Caco-2 (cell line): ENCODE data around the gene RIMS4. TPM values are rescaled to one million over a fixed set of nuclear protein-coding genes. Genes with fewer than 3 reads are reported as not detected.

Source experiments
- BruUV-seq: library from RNA; stranded (reverse); fragments of 400-500 nt; replicated peaks from 2 replicates; lab custom pipeline; 2021; lab: Mats Ljungman, UMichigan
- CTCF ChIA-PET: fragments of 300-600 bp; sonication (Branson Sonifier 250); formaldehyde crosslinking; loops from one replicate; lab custom pipeline; 2022; ENCODE audit warnings: antibody characterized with exemption; lab: Charles Lee
- POLR2A ChIA-PET: fragments of 300-600 bp; sonication (Branson Sonifier 250); formaldehyde crosslinking; loops from one replicate; lab custom pipeline; 2022; ENCODE audit warnings: antibody characterized with exemption; lab: Charles Lee
- DNase-seq, 2 experiments: peaks; one replicate each; pipeline versions ENCODE4 v3.0.0 to v3.0.0-alpha.2; 2020 to 2022
- H3K27me3 ChIP-seq: replicated peaks from 2 replicates; pipeline ENCODE4 v1.6.0; 2011; ENCODE audit warnings: low read length; ENCODE audit not compliant: control insufficient read depth, insufficient read depth
- H3K36me3 ChIP-seq: 2 replicates; pipeline ENCODE4 v1.5.1; 2011; ENCODE audit warnings: low read length; ENCODE audit not compliant: control insufficient read depth, insufficient read depth
- H3K4me1 ChIP-seq: fragments of 250-450 bp; sonication (Bioruptor Pico); 2 replicates; pipeline ENCODE4 v1.5.1; 2020; ENCODE audit warnings: mild to moderate bottlenecking
- H3K4me3 ChIP-seq: 2 replicates; pipeline ENCODE4 v1.5.1; 2011; ENCODE audit warnings: low read depth, mild to moderate bottlenecking, control low read depth, low read length
- H3K9me3 ChIP-seq: fragments of 250-450 bp; sonication (Bioruptor Pico); 2 replicates; pipeline ENCODE4 v1.5.1; 2020; ENCODE audit warnings: mild to moderate bottlenecking, moderate library complexity
- H3K27ac Mint-ChIP-seq: one replicate; pipeline ENCODE4 v1.8.0; 2022; ENCODE audit warnings: mixed read lengths; ENCODE audit not compliant: unreplicated experiment
- H3K27me3 Mint-ChIP-seq: one replicate; pipeline ENCODE4 v1.8.0; 2022; ENCODE audit warnings: mixed read lengths; ENCODE audit not compliant: insufficient read depth, unreplicated experiment
- H3K36me3 Mint-ChIP-seq: one replicate; pipeline ENCODE4 v1.8.0; 2022; ENCODE audit warnings: mild to moderate bottlenecking, mixed read lengths; ENCODE audit not compliant: insufficient read depth, unreplicated experiment
- H3K4me1 Mint-ChIP-seq: one replicate; pipeline ENCODE4 v1.8.0; 2022; ENCODE audit warnings: low read depth, mixed read lengths; ENCODE audit not compliant: unreplicated experiment
- H3K4me3 Mint-ChIP-seq: one replicate; pipeline ENCODE4 v1.8.0; 2022; ENCODE audit warnings: mild to moderate bottlenecking, moderate library complexity, mixed read lengths; ENCODE audit not compliant: unreplicated experiment
- H3K9me3 Mint-ChIP-seq: one replicate; pipeline ENCODE4 v1.8.0; 2022; ENCODE audit warnings: mixed read lengths; ENCODE audit not compliant: unreplicated experiment
- CTCF ChIP-seq, 2 experiments: fragments of 200-600 bp in 1 of 2; IDR thresholded peaks; 1 replicate in 1 of 2; 2 replicates in 1 of 2; pipeline versions ENCODE4 v1.5.1 to v1.8.0; 2011 to 2022; ENCODE audit warnings: antibody characterized with exemption in 1 of 2, control low read depth in 1 of 2, inconsistent platforms in 1 of 2, low read depth in 1 of 2, low read length in 1 of 2, mild to moderate bottlenecking in 1 of 2, moderate library complexity in 1 of 2; ENCODE audit not compliant: insufficient read depth in 1 of 2, severe bottlenecking in 1 of 2, unreplicated experiment in 1 of 2
- intact Hi-C: fragments of 100-400 bp; cut with micrococcal nuclease; formaldehyde crosslinking; loops from one replicate; pipeline ENCODE4 v1.10.0; 2022; ENCODE audit not compliant: unreplicated experiment
- total RNA-seq: library from RNA; stranded (reverse); gene quantifications from 2 replicates; pipeline ENCODE4 v1.2.3, GENCODE V29; 2022

RIMS4 gene
- total RNA-seq, 1 experiment from 2014 or later, result 9.0 TPM

DNA sequence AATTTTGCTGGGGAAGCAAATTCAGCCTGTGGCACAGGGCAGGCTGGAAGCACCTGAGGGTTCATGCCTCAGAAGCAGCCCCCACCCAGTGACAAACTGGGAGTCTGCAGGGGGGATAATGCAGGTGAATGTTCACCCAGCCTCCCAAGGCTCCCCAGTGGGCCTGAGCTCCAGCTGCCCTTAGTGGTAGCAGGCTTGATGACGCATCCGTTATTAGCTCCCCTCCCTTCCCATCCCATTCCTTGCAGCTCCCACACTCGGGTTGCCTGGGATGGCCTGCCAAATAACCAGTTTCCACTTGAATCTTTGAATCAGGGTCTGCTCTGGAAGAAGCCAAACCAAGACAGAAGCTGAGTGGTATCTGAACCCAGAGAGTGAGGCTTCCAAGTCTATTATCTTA, 48.9 kb downstream of the RIMS4 start:
- Histone ChIP-seq H3K4me3 (no peak overlapping the region), H3K27me3 (no peaks in the 10 kb centered on the region; the same call in 1 of the 2 replicates), H3K36me3 (no peaks in the 10 kb centered on the region), H3K4me1 (no peaks in the 10 kb centered on the region), H3K9me3 (no peaks in the 10 kb centered on the region)
- Mint-ChIP-seq H3K27ac (no peak overlapping the region), H3K9me3 (no peaks in the 10 kb centered on the region), H3K4me3 (no peak overlapping the region), H3K36me3 (no peaks in the 10 kb centered on the region), H3K4me1 (no peaks in the 10 kb centered on the region), H3K27me3 (peaks cover 11% of the 10 kb centered on the region)
- ChIA-PET CTCF (interaction anchor here (0.6 to 1.3 kb wide), 2 partner anchors 14 to 76 kb away, joined by 3 to 5 read pairs; no protein-coding TSS in a partner anchor), POLR2A (no interaction called here)
- BruUV-seq, result no TSS peak
- TF ChIP-seq CTCF (IDR thresholded peaks at IDR 0.05; ENCODE audit: insufficient read depth in 1 of 2, low read depth in 1 of 2, low read length in 1 of 2, severe bottlenecking in 1 of 2, unreplicated experiment in 1 of 2), result no peak
- peak in 1 of 2 experiments; percentile 37 for DNase-seq
- intact Hi-C loops, result no loop called here

- Histone ChIP-seq H3K36me3 (no peaks in the 10 kb centered on the region), H3K4me3 (no peak overlapping the region), H3K4me1 (no peaks in the 10 kb centered on the region), H3K27me3 (no peaks in the 10 kb centered on the region; the same call in 1 of the 2 replicates), H3K9me3 (no peaks in the 10 kb centered on the region)
- TF ChIP-seq CTCF (IDR thresholded peaks at IDR 0.05; ENCODE audit: insufficient read depth in 1 of 2, low read depth in 1 of 2, low read length in 1 of 2, severe bottlenecking in 1 of 2, unreplicated experiment in 1 of 2), result no peak
- intact Hi-C loops, result no loop called here
- Mint-ChIP-seq H3K9me3 (no peaks in the 10 kb centered on the region), H3K4me3 (no peak overlapping the region), H3K27ac (no peak overlapping the region), H3K27me3 (peaks cover 3% of the 10 kb centered on the region), H3K4me1 (no peaks in the 10 kb centered on the region), H3K36me3 (no peaks in the 10 kb centered on the region)
- BruUV-seq, result no TSS peak
- CTCF ChIA-PET, result interaction anchor here (1.5 kb wide), 1 partner anchor 9 kb away, joined by 3 read pairs; no protein-coding TSS in a partner anchor
- DNase-seq, result no peak
- POLR2A ChIA-PET, result no interaction called here
Measured at GRCh38 chr20:44759595-44759994, 50.8 kb downstream of the RIMS4 start.

DNA sequence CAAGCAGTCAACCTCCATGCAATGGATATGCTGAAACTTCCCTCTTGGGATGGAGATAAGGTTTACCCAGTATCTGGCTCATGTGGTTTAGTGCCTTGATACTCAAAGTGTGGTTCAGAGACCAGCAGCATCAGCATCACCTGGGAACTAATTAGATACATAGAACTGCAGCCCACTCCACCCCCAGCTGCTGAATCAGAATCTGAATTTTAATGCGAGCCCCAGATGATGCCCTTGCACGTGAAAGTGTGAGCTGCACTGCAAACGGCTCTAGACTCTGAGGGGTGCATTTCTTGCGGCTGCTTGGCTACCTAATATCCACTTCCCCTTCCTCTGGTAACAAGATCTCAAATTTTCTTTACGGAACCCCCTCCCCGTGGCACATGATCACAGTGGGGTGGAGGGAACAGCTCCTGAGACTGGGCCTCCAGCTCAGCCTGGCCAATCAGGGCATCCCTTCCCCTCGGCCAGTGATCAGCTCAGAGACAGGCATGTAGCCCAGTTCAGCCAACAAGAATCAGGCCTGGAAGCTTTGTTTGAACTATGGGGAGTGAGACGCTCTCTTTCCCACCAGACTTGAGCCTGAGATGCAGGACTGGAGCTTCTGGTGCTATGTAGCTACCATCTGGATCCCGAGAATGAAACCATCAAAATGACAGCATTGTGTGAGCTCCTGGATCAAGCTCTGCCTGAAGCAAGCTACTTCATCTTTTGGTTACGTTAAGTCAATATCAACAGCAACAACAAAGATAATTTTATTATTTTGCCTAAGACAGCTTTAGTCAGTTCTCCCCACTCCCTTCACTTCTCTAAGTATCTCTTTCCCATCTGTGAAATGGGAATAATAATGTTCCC, 51.9 kb downstream of the RIMS4 start:
- no peaks in the 10 kb centered on the region; the same call in 1 of the 2 replicates for H3K27me3 ChIP-seq
- no peak overlapping the region for H3K4me3 ChIP-seq
- no peaks in the 10 kb centered on the region for H3K36me3 Mint-ChIP-seq
- no TSS peak for BruUV-seq
- POLR2A ChIA-PET, result interaction anchor here (0.6 kb wide), 1 partner anchor 569 kb away, joined by 3 read pairs; no protein-coding TSS in a partner anchor
- CTCF ChIA-PET, result interaction anchor here (0.8 to 2.4 kb wide), 2 partner anchors 11 to 108 kb away, joined by 3 to 10 read pairs; no protein-coding TSS in a partner anchor
- no peaks in the 10 kb centered on the region for H3K4me1 Mint-ChIP-seq
- H3K27ac Mint-ChIP-seq, result no peak overlapping the region
- no peaks in the 10 kb centered on the region for H3K36me3 ChIP-seq
- H3K4me3 Mint-ChIP-seq, result no peak overlapping the region
- no peaks in the 10 kb centered on the region for H3K9me3 Mint-ChIP-seq
- peaks cover 3% of the 10 kb centered on the region for H3K27me3 Mint-ChIP-seq
- intact Hi-C loops, result no loop called here
- no peaks in the 10 kb centered on the region for H3K4me1 ChIP-seq
- no peak for TF ChIP-seq CTCF (IDR thresholded peaks at IDR 0.05; ENCODE audit: insufficient read depth in 1 of 2, low read depth in 1 of 2, low read length in 1 of 2, severe bottlenecking in 1 of 2, unreplicated experiment in 1 of 2)
- DNase-seq, result peak in 1 of 2 experiments; percentile 32
- H3K9me3 ChIP-seq, result no peaks in the 10 kb centered on the region
